HepG2 (cell line): ENCODE measurements around the gene SYCE1L.

Experiments
- ATF1 ChIP-seq: IDR thresholded peaks from 2 replicates; pipeline ENCODE4 v1.6.1; 2016; ENCODE audit warnings: mild to moderate bottlenecking, control low read depth
- FOSL2 ChIP-seq: sonication (generic); formaldehyde crosslinking; IDR thresholded peaks from 2 replicates; pipeline ENCODE4 v1.4.0; 2020; ENCODE audit warnings: missing genetic modification reagents
- MXI1 ChIP-seq: IDR thresholded peaks from 3 replicates; pipeline ENCODE4 v1.6.1; 2012; ENCODE audit warnings: low read depth, low read length, inconsistent platforms, borderline replicate concordance
- PHF8 ChIP-seq: sonication (generic); formaldehyde crosslinking; IDR thresholded peaks from 2 replicates; pipeline ENCODE4 v1.5.0; 2020; ENCODE audit warnings: missing genetic modification reagents
- POLR2A ChIP-seq, 2 experiments: IDR thresholded peaks; 2 replicates each; pipeline ENCODE4 v1.6.1; 2011; ENCODE audit warnings: low read depth in 2 of 2, low read length in 2 of 2, mild to moderate bottlenecking in 1 of 2, moderate library complexity in 1 of 2; ENCODE audit not compliant: insufficient read depth in 1 of 2
- SALL2 ChIP-seq: sonication (generic); formaldehyde crosslinking; IDR thresholded peaks from 2 replicates; pipeline ENCODE4 v1.8.1; 2023; ENCODE audit warnings: mild to moderate bottlenecking, missing genetic modification reagents, inconsistent platforms
- SOX6 ChIP-seq, 2 experiments: fragments of 450-650 bp in 1 of 2; sonication (generic) in 1 of 2; formaldehyde crosslinking in 1 of 2; IDR thresholded peaks; 2 replicates each; pipeline versions ENCODE4 v1.4.0 to v1.6.1; 2017 to 2020; ENCODE audit warnings: antibody characterized with exemption in 1 of 2, mild to moderate bottlenecking in 1 of 2, missing genetic modification reagents in 1 of 2
- ZNF432 ChIP-seq: sonication (generic); formaldehyde crosslinking; IDR thresholded peaks from 2 replicates; pipeline ENCODE4 v1.5.0; 2020; ENCODE audit warnings: missing genetic modification reagents, mild to moderate bottlenecking, borderline replicate concordance
- ZNF780A ChIP-seq: sonication (generic); formaldehyde crosslinking; IDR thresholded peaks from 2 replicates; pipeline ENCODE4 v1.8.0; 2022; ENCODE audit warnings: mild to moderate bottlenecking, missing genetic modification reagents, moderate library complexity
- ZNF790 ChIP-seq: sonication (generic); formaldehyde crosslinking; IDR thresholded peaks from 2 replicates; pipeline ENCODE4 v1.8.0; 2022; ENCODE audit warnings: missing genetic modification reagents, mild to moderate bottlenecking, borderline replicate concordance
- TF ChIP-seq, protein P1 (sequence below): sonication (generic); formaldehyde crosslinking; IDR thresholded peaks from 2 replicates; pipeline ENCODE4 v1.5.0; 2020; ENCODE audit warnings: mild to moderate bottlenecking, missing genetic modification reagents, moderate library complexity
- TF ChIP-seq, protein P2 (sequence below): sonication (generic); formaldehyde crosslinking; IDR thresholded peaks from 2 replicates; pipeline ENCODE4 v1.4.0; 2020; ENCODE audit warnings: missing genetic modification reagents
- TF ChIP-seq, protein P3 (sequence below): sonication (generic); formaldehyde crosslinking; IDR thresholded peaks from 2 replicates; pipeline ENCODE4 v1.4.0; 2020; ENCODE audit warnings: mild to moderate bottlenecking, missing genetic modification reagents
- TF ChIP-seq, protein P4 (sequence below): IDR thresholded peaks from 2 replicates; pipeline ENCODE4 v1.6.1; 2016; ENCODE audit warnings: low read depth

DNA sequence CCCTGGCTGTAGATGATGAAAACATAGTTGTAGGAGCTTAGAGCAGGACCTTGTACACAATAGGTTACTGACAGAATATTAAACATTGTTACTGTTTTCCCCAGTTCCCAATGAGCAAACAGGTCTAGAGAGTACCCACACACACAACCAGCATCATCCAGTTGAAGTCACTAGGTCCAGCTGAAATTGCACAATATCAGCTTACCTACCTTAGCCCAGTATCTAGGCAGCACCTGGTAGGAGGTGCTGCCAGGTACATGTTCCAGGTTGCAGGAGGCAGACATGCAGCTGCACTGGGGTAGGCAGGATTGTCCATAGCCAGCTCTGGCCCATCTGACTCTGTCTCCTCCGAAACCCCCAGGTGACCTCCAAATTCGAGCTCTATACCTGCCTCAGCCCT, 1.5 kb upstream of the SYCE1L start:
- TF ChIP-seq ATF1: no peak
- no peak for TF ChIP-seq POLR2A (IDR thresholded peaks at IDR 0.05; ENCODE audit: insufficient read depth in 1 of 2, low read depth in 2 of 2, low read length in 2 of 2)
- TF ChIP-seq ZNF790 (CRISPR knock-in tag): no peak
- TF ChIP-seq PHF8: no peak
- TF ChIP-seq ZNF780A (CRISPR knock-in tag): no peak
- TF ChIP-seq, protein P1, sequence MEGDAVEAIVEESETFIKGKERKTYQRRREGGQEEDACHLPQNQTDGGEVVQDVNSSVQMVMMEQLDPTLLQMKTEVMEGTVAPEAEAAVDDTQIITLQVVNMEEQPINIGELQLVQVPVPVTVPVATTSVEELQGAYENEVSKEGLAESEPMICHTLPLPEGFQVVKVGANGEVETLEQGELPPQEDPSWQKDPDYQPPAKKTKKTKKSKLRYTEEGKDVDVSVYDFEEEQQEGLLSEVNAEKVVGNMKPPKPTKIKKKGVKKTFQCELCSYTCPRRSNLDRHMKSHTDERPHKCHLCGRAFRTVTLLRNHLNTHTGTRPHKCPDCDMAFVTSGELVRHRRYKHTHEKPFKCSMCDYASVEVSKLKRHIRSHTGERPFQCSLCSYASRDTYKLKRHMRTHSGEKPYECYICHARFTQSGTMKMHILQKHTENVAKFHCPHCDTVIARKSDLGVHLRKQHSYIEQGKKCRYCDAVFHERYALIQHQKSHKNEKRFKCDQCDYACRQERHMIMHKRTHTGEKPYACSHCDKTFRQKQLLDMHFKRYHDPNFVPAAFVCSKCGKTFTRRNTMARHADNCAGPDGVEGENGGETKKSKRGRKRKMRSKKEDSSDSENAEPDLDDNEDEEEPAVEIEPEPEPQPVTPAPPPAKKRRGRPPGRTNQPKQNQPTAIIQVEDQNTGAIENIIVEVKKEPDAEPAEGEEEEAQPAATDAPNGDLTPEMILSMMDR (CRISPR knock-in tag): no peak
- TF ChIP-seq SALL2 (CRISPR knock-in tag): no peak
- TF ChIP-seq FOSL2 (CRISPR knock-in tag): no peak
- no peak for TF ChIP-seq ZNF432
- TF ChIP-seq, protein P2, sequence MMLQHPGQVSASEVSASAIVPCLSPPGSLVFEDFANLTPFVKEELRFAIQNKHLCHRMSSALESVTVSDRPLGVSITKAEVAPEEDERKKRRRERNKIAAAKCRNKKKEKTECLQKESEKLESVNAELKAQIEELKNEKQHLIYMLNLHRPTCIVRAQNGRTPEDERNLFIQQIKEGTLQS (CRISPR knock-in tag): no peak
- no peak for TF ChIP-seq MXI1
- TF ChIP-seq SOX6 (IDR thresholded peaks at IDR 0.05): no peak
- TF ChIP-seq SOX6 (CRISPR knock-in tag; IDR thresholded peaks at IDR 0.05): no peak
- TF ChIP-seq, protein P3, sequence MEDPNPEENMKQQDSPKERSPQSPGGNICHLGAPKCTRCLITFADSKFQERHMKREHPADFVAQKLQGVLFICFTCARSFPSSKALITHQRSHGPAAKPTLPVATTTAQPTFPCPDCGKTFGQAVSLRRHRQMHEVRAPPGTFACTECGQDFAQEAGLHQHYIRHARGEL (CRISPR knock-in tag): no peak
- TF ChIP-seq, protein P4, sequence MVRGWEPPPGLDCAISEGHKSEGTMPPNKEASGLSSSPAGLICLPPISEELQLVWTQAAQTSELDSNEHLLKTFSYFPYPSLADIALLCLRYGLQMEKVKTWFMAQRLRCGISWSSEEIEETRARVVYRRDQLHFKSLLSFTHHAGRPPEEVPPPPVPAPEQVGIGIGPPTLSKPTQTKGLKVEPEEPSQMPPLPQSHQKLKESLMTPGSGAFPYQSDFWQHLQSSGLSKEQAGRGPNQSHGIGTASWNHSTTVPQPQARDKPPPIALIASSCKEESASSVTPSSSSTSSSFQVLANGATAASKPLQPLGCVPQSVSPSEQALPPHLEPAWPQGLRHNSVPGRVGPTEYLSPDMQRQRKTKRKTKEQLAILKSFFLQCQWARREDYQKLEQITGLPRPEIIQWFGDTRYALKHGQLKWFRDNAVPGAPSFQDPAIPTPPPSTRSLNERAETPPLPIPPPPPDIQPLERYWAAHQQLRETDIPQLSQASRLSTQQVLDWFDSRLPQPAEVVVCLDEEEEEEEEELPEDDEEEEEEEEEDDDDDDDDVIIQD (CRISPR knock-in tag): no peak
